Measurements from ENCODE around the gene FOXG1. TPM values are rescaled to one million over a fixed set of nuclear protein-coding genes. Genes with fewer than 3 reads are reported as not detected.

The FOXG1 gene
- total RNA-seq, 1 donor from 2014 or later: not detected

GRCh38 chr14:28761438-28762291 lies 4.9 kb upstream of the FOXG1 start:
- no peak for DNase-seq (ENCODE audit: low spot score)

GRCh38 chr14:28762303-28762954 lies 4.2 kb upstream of the FOXG1 start:
- DNase-seq (ENCODE audit: low spot score): no peak

DNA sequence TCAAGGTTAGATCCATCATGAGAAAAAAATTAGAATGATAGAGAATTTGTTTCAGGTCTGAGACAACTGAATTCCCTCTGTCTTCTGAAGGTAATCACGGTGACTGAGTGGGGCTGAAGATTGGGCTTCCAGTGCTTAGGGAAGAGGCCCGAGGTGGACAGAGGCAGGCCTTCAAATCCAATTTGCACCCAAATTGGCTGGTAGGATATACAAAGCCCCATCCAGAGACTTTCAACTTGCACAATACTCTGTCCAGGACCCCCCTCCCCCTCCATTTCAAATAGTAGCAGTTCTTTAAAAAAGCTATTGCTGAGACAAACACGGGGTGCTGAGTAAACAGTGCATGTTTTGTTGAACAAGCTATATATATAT lies 3.6 kb upstream of the FOXG1 start:
- DNase-seq (ENCODE audit: low spot score): no peak

GRCh38 chr14:28763751-28764256 lies 2.8 kb upstream of the FOXG1 start:
- no peak for DNase-seq (ENCODE audit: low spot score)

GRCh38 chr14:28764257-28765160 lies 2.1 kb upstream of the FOXG1 start:
- DNase-seq (ENCODE audit: low spot score): no peak

GRCh38 chr14:28765169-28765830 lies 1.3 kb upstream of the FOXG1 start:
- DNase-seq (ENCODE audit: low spot score): no peak

GRCh38 chr14:28765831-28766468 lies 637 bp upstream of the FOXG1 start:
- no peak for DNase-seq (ENCODE audit: low spot score)

GRCh38 chr14:28767030-28767852 lies 654 bp downstream of the FOXG1 start:
- no peak for DNase-seq (ENCODE audit: low spot score)

- DNase-seq (ENCODE audit: low spot score): no peak
Observed at GRCh38 chr14:28767853-28768741, 1.5 kb downstream of the FOXG1 start.

DNA sequence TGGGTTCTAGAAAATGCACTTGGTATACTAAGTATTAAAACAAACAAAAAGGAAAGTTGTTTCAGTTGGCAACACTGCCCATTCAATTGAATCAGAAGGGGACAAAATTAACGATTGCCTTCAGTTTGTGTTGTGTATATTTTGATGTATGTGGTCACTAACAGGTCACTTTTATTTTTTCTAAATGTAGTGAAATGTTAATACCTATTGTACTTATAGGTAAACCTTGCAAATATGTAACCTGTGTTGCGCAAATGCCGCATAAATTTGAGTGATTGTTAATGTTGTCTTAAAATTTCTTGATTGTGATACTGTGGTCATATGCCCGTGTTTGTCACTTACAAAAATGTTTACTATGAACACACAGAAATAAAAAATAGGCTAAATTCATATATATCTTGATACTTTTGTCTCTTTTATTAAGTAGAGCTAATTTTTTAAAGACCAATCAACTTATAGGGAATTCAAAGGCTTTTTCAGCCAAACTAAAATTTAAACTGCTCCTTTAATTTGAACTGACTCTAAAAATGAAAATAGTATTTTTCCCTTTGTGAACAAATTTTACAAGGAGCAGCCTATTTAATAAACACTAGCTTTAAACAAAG lies 2.8 kb downstream of the FOXG1 start:
- no peak for DNase-seq (ENCODE audit: low spot score)

GRCh38 chr14:28770061-28770460 lies 3.5 kb downstream of the FOXG1 start:
- DNase-seq (ENCODE audit: low spot score): no peak

GRCh38 chr14:28770630-28771029 lies 4.0 kb downstream of the FOXG1 start:
- no peak for DNase-seq (ENCODE audit: low spot score)

DNA sequence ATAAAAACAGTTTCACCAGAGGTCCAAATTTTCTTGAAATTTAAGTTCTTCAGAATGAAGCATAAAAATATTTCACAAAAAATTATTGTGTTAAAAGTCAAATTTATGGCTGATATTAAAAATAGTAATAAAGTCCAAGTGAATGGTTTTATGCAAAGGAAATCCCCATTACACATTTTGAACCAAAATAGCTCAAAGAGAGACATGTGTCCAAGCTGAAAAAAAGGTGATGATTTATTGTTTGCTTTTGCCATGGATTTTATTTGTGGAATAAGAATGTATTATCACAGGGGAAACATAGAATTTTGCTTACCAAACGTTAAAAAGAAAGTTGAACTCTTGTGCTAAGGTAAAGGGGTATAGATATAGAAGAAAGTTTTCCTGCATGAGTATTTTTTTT lies 4.6 kb downstream of the FOXG1 start:
- no peak for DNase-seq (ENCODE audit: low spot score)

DNA sequence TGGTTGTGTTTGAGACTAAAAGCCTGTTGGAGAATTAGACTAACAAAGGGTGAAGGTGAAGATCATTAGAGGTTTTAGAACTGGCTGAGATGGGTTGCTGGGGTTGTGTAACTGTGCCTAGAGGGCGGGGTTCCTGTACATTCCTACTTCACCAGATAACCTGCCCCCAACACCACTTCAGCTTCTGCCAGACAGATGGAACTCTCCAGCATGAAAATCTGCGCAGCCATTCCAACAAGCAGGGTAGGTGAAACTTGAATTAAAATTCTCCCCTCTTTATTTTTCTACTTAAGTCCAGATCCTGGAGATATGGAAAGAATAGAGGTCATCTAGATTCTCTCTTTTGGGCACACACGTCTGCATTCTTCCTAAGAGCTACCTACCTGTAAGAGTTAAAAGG lies 6.0 kb downstream of the FOXG1 start:
- no peak for DNase-seq (ENCODE audit: low spot score)

GRCh38 chr14:28773176-28773575 lies 6.6 kb downstream of the FOXG1 start:
- DNase-seq (ENCODE audit: low spot score): no peak

DNA sequence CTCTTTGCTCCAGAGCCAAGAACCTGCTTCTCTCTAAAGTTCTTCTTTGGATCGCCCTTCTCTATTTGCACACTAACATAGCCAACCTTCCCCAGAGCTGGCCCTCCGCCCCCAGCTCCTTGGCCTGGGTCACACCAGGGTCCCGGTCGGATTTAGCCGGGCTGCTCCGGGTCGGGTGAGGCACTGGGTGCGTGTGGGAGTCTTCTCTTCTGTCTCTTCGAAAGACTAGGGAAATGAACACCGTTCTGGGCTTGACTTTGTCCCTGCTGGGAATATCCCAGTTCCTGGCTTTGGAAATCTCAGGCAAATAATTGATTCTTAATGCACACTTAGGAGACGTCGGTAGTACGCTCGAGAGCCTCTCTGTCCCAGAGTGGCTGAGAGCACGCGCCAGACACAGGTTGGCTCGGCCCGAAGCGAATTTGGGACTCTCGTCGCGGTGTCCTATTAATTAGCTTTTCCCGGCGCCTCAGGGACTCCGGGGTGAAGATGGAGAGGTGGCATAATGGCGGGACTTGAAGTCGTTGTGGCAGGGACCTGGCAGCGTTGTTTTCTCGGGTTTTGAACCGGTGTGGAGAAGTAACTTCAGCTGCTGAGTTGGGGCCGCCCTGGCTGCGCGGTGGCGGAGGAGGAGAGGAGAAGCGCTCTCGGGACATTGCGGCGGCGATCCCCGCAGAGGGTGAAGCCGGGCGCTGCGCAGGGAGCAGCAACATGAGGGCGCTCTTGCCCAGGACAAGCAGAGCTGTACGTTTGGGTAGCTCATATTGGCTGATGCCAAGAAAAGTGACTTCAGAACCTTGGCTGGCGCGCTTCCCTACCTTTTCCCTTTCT lies 7.5 kb downstream of the FOXG1 start:
- DNase-seq (ENCODE audit: low spot score): no peak

Measured in mucosa of gallbladder (tissue), 1 donor.